MM.1S (cell line): ENCODE data around the gene TXLNG.

Experiments used
- DNase-seq: peaks from one replicate; pipeline ENCODE4 v3.0.0-alpha.2; 2015
- H2AFZ ChIP-seq: fragments of 300-600 bp; sonication (generic); 2 replicates; pipeline ENCODE4 v1.6.0; 2016; ENCODE audit warnings: antibody characterized with exemption, low read length
- H3F3A ChIP-seq: fragments of 300-600 bp; sonication (generic); 2 replicates; pipeline ENCODE4 v1.6.1; 2016; ENCODE audit warnings: mild to moderate bottlenecking, antibody characterized with exemption, low read length, moderate library complexity, mixed read lengths; ENCODE audit not compliant: insufficient read depth
- H3K27ac ChIP-seq: fragments of 300-600 bp; sonication (generic); 2 replicates; pipeline ENCODE4 v1.5.1; 2016; ENCODE audit warnings: mild to moderate bottlenecking, low read length
- H3K27me3 ChIP-seq: fragments of 300-600 bp; sonication (generic); replicated peaks from 2 replicates; pipeline ENCODE4 v1.6.0; 2016; ENCODE audit warnings: low read length; ENCODE audit not compliant: insufficient read depth
- H3K36me3 ChIP-seq: fragments of 300-600 bp; sonication (generic); replicated peaks from 2 replicates; pipeline ENCODE4 v1.6.1; 2016; ENCODE audit warnings: mild to moderate bottlenecking, low read length, mixed read lengths; ENCODE audit not compliant: insufficient read depth
- H3K4me1 ChIP-seq: fragments of 300-600 bp; sonication (generic); 2 replicates; pipeline ENCODE4 v1.6.1; 2016; ENCODE audit warnings: low read length, mixed read lengths
- H3K4me2 ChIP-seq: fragments of 300-600 bp; sonication (generic); 2 replicates; pipeline ENCODE4 v1.6.0; 2016; ENCODE audit warnings: low read depth, low read length
- H3K4me3 ChIP-seq: fragments of 300-600 bp; sonication (generic); 2 replicates; pipeline ENCODE4 v1.5.1; 2016; ENCODE audit warnings: low read length, mixed read lengths
- H3K79me2 ChIP-seq: fragments of 300-600 bp; sonication (generic); 2 replicates; pipeline ENCODE4 v1.6.1; 2016; ENCODE audit warnings: mixed run types, low read length, mixed read lengths
- H3K9ac ChIP-seq: fragments of 300-600 bp; sonication (generic); 2 replicates; pipeline ENCODE4 v1.6.1; 2016; ENCODE audit warnings: low read length, mixed read lengths
- H3K9me2 ChIP-seq: fragments of 300-600 bp; sonication (generic); replicated peaks from 2 replicates; pipeline ENCODE4 v1.6.1; 2016; ENCODE audit warnings: mild to moderate bottlenecking, low read length, mixed read lengths; ENCODE audit not compliant: insufficient read depth
- H3K9me3 ChIP-seq: fragments of 300-600 bp; sonication (generic); replicated peaks from 2 replicates; pipeline ENCODE4 v1.6.1; 2016; ENCODE audit warnings: mild to moderate bottlenecking, low read length, mixed read lengths; ENCODE audit not compliant: insufficient read depth
- H4K20me1 ChIP-seq: fragments of 300-600 bp; sonication (generic); 2 replicates; pipeline ENCODE4 v1.6.1; 2016; ENCODE audit warnings: mild to moderate bottlenecking, low read length, moderate library complexity, mixed read lengths; ENCODE audit not compliant: insufficient read depth
- CTCF ChIP-seq: fragments of 300-600 bp; sonication (generic); IDR thresholded peaks from 2 replicates; pipeline ENCODE4 v1.5.1; 2016; ENCODE audit warnings: antibody characterized with exemption, low read length, mixed read lengths
- EZH2 ChIP-seq: fragments of 300-600 bp; sonication (generic); optimal IDR thresholded peaks from 2 replicates; pipeline ENCODE3; 2017; ENCODE audit warnings: low read depth, mild to moderate bottlenecking, antibody characterized with exemption, low read length, mixed read lengths
- EZH2phosphoT487 ChIP-seq: fragments of 300-600 bp; sonication (generic); IDR thresholded peaks from 2 replicates; pipeline ENCODE4 v1.6.1; 2018; ENCODE audit warnings: antibody characterized with exemption, low read length

The TXLNG gene

GRCh38 chrX:16825264-16826035 is 39.2 kb downstream of the TXLNG start:
- TF ChIP-seq EZH2 (no peak), EZH2phosphoT487 (no peak), CTCF (no peak)
- no peak for DNase-seq
- Histone ChIP-seq H3K4me3 (no peak overlapping the region), H3K79me2 (no peaks in the 10 kb centered on the region), H3K4me1 (no peaks in the 10 kb centered on the region), H3F3A (no peaks in the 10 kb centered on the region; the same call in 1 of the 2 replicates), H3K9ac (no peak overlapping the region), H3K27me3 (no peaks in the 10 kb centered on the region), H2AFZ (no peak overlapping the region), H3K36me3 (no peaks in the 10 kb centered on the region; the same call in 1 of the 2 replicates), H3K4me2 (no peak overlapping the region), H3K9me3 (no peaks in the 10 kb centered on the region), H3K9me2 (no peaks in the 10 kb centered on the region), H4K20me1 (no peaks in the 10 kb centered on the region), H3K27ac (no peak overlapping the region)

DNA sequence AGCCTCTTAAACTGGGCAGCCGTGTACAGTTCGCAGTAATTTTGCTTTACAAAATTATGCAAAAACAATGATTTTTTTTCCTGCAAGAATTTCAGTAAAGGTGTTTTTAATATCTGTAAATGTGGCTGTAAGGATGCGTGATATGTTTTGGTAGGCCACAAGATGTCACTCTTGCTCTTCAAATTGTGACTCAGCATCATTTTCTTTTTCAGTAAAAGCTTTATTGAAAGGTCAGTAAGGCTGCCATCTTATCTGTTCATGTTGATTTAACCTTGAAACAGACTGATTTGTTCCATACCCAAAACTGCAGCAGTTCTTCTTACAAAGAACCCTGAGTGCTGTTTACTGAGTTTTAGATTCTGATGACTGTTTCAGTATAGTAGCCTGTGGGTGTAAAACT is 39.9 kb downstream of the TXLNG start:
- no peak overlapping the region for H3K9ac ChIP-seq
- no peaks in the 10 kb centered on the region; the same call in 1 of the 2 replicates for H3F3A ChIP-seq
- TF ChIP-seq EZH2 (no peak), EZH2phosphoT487 (no peak), CTCF (peak; percentile 44)
- H3K27ac ChIP-seq = no peak overlapping the region
- no peak overlapping the region for H2AFZ ChIP-seq
- H3K4me3 ChIP-seq = no peak overlapping the region
- H3K36me3 ChIP-seq = no peaks in the 10 kb centered on the region; the same call in 1 of the 2 replicates
- no peaks in the 10 kb centered on the region for H3K9me2 ChIP-seq
- peak; percentile 39 for DNase-seq
- H4K20me1 ChIP-seq = no peaks in the 10 kb centered on the region
- H3K4me1 ChIP-seq = no peaks in the 10 kb centered on the region
- no peaks in the 10 kb centered on the region for H3K79me2 ChIP-seq
- H3K27me3 ChIP-seq = no peaks in the 10 kb centered on the region
- H3K4me2 ChIP-seq = no peak overlapping the region
- no peaks in the 10 kb centered on the region for H3K9me3 ChIP-seq

GRCh38 chrX:16827225-16827624 is 41.0 kb downstream of the TXLNG start:
- Histone ChIP-seq H3K4me2 (no peak overlapping the region), H3K27ac (no peak overlapping the region), H3F3A (no peaks in the 10 kb centered on the region; the same call in 1 of the 2 replicates), H3K4me3 (no peak overlapping the region), H3K79me2 (no peaks in the 10 kb centered on the region), H3K4me1 (no peaks in the 10 kb centered on the region), H3K27me3 (no peaks in the 10 kb centered on the region), H4K20me1 (no peaks in the 10 kb centered on the region), H3K9me3 (no peaks in the 10 kb centered on the region), H3K9me2 (no peaks in the 10 kb centered on the region), H3K9ac (no peak overlapping the region), H2AFZ (no peak overlapping the region), H3K36me3 (no peaks in the 10 kb centered on the region; the same call in 1 of the 2 replicates)
- TF ChIP-seq CTCF (no peak), EZH2phosphoT487 (no peak), EZH2 (no peak)
- DNase-seq = no peak
